NCI-H2171 treated with DMSO at 0.1 percent for 48 hours (cell line): Measurements from ENCODE around the gene PDCD6IP.
"Not testable (repeated sequence)": the region's sequence is repeated elsewhere in the genome, so short reads cannot be mapped to it uniquely, and the experiment has no call there.

Experiments used
- DNase-seq: peaks from one replicate; lab custom pipeline; 2025; lab: John Stamatoyannopoulos, UW

The PDCD6IP gene

DNA sequence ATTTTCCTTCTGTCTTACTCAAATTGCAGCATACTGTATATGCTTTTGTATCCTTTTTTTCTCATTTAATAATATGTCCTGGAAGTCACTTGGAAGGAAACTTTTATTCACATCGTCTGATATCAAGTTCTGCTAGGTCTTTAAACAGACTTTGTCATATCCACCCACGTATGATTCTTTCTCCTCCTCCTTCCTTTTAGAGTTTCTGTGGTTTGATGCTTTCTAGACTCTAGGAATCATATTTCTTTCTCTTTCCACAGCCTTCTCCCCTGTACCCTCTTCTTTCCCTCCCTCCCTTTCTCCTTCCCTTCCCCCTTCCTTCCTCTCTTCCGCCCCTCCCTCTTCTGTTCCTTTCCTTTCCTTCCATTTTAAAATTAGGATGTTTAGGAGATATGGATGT is 52.2 kb downstream of the PDCD6IP start:
- not testable (repeated sequence) for DNase-seq

DNA sequence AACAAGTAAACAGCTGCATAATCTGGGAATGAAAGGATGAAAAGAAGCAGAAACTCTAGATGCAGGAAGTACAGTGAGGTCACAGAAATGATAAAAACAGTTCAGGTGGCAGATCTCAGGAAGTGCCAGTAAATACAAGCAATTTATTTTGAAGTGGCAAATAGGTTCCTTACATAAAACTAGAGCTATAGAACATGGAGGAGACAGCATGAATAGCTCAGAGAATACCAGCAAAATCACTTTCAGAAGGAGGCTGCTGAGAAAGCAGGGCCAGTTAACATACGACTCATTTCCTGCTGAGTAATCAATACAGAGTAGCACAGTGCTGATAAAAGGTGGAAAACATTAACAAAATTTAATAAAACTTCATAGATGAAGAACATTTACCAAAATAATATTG is 57.0 kb downstream of the PDCD6IP start:
- DNase-seq = not testable (repeated sequence)

DNA sequence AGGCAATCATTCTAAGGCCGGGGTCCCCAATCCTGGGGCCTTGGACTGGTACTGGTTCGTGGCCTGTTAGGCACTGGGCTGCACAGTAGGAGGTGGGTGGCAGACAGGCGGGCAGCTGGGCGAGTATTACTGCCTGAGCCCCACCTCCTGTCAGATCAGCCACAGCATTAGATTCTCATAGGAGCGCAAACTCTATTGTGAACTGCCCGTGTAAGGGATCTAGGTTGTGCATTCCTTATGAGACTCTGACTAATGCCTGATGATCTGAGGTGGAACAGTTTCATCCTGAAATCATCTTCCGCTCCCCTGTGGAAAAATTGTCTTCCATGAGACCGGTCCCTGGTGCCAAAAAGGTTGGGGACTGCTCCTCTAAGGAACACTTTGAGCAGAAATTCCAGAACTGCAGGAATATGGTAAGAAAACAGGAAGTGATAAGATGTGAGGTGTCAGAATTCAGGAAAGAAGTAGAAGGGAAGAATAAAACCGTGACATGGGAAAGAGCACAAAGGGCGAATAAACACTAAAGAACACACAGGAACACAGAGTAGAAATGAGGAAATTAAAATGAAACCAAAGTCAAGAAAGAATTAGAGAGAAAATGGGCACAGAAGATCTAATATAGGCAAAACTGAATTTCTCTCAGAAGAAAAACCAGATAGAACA is 57.6 kb downstream of the PDCD6IP start:
- DNase-seq = no peak

DNA sequence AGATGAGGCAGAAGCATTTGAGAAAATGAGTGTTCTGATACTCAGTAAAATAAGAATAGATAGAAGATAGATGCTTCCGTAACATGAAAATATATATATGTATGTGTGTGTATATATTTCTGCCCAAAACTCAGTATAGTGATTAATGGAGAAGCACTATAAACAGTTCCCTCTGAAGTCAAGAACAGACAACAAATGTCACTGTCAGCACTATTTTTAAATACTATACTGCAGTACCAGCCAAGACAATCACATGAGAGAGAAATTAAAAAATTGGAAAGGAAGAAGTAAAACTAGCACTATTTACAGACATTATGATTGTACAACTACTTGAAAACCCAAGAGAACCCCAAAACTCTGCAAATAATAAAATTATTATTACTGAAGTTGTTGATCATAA is 59.3 kb downstream of the PDCD6IP start:
- DNase-seq = not testable (repeated sequence)

DNA sequence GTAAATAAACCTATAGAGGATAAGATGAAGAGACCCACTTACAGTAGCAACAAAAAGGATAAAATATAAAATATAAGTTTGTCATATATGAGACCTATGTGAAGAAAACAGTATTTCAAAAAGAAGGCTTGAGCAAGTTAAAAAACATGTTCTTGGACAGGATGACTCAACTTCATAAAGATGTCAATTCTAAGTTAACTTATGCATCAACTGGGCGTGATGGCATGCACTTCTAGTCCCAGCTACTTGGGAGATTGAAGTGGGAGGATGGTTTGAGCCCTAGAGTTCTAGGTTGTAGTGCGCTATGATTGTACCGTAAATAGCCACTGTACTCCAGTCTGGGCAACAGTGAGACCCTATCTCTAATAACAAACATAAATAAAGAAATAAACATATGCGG is 59.7 kb downstream of the PDCD6IP start:
- no peak for DNase-seq

DNA sequence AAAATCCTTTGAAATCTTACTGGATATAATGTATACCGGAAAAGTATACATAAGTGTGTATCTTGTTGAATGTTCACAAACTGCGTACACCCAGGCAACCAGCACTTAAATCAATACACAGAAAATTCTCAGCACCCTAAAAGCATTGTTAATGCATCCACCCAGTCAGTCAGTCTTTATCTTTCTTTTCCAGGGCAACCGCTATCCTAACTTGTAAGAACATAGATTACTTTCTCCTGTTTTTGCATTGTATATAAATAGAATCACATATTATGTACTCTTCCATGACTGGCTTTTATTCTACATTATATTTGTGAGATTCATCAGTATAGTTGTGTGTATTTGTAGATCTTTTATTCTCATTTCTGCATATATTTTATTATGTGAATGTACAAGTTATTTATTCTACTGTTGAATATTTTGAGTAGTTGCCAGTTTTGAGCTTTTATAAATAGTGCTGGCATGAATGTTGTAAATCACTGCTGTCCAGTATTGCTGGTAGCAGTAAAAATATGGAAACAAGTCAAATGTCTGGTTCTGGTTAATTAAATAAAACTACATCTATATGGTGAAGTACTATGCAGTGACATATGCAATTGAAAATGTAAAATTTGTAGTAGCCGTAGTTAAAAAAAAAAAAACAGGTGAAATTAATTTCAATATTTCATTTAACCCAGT is 62.1 kb downstream of the PDCD6IP start:
- DNase-seq = no peak

DNA sequence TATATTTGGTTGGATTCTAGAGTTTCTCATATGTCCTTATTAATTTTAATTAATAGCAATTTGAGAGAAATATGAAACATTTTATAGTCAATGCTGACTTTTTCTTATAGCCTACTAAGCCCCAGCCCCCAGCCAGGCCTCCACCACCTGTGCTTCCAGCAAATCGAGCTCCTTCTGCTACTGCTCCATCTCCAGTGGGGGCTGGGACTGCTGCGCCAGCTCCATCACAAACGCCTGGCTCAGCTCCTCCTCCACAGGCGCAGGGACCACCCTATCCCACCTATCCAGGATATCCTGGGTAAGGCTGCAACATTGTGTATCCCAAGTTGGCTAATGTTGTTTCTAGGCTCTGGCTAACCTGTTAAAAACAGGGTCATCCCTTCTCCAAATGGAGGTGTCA is 66.7 kb downstream of the PDCD6IP start:
- no peak for DNase-seq

DNA sequence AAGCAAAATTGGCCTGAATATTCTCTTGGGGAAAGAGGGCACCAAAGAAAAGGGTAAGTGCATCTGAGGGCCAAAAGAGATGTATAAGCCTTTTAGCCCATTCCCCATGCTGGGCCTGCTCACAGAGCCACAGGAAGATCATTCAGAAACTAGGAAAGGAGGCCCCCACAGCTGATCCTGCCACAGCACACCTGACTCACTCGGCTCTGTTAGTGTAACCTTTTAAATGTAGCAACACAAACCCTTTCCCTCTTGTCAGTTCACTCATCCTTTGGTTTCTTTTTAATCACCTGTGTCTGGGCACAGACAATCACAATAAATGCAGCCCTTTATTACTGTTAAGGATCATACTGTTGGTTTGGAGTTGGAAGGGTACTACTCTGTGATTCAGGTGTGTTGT is 69.9 kb downstream of the PDCD6IP start:
- no peak for DNase-seq

DNA sequence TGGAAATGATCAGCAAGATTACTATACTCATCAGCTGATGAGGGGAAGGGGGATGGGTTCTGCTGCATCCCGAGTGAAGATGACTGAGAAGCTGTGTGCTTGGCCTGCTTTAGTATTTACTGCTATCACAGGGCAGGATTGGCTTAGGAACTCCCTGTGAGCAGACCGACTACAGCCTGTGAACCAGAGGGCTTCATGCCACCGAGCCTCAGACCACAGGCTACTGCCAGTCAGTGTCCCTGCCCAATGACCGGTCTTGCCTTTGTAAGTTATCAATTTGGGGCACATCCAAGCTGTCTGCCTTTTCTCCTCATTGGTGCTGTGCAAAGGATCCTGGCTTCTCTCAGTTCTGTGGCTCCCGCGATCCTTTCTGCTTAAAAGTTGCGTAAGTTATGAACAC is 71.5 kb downstream of the PDCD6IP start:
- no peak for DNase-seq

DNA sequence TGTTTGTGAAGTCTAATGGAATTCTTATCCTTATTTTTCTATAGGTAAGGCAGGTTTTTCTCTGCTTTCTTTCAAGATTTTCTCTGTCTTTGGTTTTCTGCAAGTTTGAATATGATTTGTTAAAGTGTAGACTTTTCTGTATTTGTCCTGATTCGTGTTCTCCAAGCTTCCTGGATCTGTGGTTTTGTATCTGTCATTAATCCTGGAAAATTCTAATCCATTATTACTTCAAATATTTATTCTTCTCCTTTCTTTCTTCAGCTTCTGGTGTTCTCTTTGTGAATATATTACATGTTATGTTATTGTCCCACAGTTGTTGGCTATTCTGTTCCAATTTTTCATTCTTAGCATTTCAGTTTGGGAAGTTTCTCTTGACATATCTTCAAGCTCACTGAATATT is 76.4 kb downstream of the PDCD6IP start:
- DNase-seq = no peak

DNA sequence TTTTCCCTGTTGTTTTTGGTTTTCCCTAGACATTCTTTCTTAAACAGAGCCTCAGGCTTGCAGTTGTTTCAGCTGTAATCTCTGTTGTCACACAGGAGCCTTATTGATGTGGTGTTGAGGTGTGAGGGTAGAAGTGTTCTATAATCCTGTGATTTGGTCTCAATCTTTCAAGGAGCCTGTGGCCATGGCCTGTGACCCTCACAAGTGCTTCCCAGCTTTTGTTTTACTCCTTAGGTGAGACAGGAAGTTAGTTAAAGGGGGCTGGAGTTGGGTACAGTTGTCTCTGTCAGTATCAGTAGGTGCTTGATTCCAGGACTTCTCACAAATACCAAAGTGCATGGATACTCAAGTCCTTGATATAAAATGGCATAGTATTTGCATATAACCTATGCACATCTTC is 77.2 kb downstream of the PDCD6IP start:
- DNase-seq = no peak

DNA sequence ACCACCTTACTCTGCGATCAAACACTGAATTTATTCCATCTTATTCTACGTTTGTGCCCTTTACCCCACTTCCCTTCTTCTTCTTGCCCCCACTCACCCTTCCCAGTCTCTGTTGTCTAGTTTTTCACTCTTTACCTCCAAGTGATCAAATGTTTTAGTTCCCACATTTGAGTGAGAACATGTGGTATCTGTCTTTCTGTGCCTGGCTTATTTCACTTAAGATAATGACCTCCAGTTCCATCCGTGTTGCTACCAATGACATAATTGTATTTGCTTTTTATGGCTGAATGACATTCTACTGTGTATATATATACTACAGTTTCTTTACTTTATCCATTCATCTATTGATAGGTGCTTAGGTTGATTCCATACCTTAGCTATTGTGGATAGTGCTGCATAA is 78.8 kb downstream of the PDCD6IP start:
- DNase-seq = no peak

DNA sequence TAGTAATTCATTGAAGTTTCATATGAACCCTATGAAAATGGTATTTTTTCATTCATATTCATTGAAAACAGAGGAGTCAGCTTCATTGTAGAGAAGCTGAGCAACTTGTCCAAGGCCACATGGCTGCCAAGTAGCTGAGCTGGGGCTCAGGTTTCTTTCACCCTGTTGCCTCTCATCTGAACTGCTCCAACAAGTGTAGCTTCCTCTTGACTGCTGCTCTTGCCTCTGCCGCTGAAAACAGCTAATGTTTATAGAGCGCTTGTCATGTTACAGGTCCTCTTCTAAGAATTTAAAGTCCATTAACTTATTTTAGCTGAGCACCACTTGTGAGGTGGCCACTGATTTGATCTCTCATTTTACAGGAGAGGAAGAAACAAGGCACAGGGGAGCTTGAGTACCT is 81.1 kb downstream of the PDCD6IP start:
- DNase-seq = no peak

DNA sequence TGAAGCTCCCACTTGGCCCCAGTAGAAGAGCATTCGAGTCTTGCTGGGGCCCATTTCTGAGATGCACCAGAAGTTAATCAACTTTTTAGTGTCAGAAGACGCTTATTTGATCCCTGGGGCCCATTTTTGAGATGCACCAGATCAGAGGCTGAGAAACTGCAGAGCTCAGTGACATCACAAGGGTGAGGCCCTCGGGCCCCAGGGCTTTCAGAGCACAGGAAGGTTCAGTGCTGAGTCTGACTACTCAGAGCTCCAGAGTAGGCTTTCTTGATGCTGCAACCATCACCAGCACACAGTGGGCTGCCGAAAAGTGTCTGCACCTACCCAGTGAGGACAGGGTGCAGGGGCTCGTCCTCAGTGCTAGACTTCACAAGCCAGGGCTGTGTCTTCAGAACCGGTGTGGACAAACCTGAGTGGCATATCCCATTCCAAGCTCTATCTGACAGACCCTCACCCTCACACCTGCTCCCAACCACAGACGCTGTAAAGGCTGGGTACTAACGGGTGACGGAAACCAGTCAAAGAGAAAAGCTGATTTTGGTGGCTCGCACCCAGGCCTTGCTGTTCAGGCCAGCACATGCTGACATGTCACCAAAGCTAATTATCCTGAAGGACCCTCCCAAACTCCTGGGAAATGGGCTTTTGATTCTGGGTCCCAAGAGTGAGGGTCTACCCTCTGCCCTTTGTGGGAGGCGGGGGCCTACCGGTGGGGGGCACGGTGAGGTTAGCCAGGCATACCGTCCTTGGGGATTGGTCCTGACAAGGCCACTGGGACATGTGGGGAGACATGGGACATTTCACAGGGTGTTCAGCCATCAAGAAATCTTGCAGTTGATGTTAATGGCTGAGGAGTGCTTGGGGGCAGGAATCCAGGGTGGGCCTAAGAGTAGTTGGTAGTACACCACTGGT is 83.0 kb downstream of the PDCD6IP start:
- DNase-seq = no peak

DNA sequence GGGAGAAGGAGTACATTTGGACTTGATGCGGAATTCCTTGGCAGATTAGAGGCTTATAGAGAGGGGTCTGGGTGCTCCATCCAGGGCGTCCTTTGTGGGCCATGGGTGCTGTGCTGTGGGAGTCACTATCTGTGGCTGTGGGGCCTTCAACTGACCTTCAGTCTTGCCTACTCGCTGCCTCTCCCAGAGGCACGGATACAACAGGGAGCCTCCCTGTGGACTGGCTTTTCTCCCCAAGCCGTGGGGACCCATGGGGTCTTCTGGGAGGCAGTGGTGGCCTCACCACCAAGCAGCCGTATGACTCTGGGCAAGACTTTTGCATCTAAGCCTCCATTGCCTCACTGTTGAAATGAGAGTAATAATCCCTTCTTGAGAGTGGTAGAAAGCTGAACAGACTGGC is 83.9 kb downstream of the PDCD6IP start:
- DNase-seq = no peak

DNA sequence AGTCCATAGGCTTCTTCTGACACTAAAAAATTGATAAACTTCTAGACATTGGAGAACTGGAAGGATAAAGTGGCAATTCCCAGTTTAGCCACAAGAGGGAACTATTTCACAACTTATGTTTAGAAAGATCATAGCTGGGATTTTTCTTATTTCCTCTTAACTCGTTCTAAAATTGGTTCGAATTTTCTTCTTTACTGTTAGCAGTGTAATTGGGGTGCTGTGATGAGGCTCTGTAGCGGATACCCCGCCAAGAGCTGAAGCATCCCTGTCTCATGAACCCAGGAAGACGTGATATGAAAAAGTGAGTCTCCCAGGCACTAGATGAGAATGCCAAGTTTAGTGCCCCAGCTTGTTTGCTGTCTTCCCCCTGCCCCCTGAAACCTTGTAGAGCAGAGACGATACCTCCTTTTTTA is 85.1 kb downstream of the PDCD6IP start:
- DNase-seq = peak; percentile 6

DNA sequence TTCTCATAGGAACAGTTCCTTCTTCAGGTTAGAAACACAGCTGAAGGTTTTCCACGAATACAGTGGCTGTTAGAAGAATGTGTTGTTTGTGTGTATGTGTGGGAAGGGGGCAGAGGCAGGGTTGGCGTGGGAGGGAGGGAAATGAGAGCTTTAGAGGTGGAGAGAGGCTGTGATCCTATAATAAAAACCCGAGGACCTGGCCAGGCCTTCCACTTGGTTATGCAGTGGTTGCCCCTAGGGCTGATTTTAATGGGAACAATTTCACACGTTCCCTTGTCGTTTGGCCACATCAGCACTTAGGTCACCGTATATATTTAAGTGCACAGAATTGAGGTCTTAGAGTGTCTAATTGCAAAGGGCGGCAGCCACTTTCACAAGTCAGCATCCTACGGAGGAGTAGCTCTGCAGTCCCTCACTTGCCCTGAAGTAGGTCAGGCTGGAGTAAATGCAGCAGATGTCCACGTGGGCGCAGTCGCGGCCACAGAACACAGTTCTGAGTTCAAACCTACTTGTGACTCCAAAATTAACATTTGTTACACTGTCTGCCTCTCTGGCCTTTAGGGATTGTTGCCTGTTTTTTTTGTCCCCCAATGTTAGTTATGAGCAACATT is 85.6 kb downstream of the PDCD6IP start:
- DNase-seq = no peak

DNA sequence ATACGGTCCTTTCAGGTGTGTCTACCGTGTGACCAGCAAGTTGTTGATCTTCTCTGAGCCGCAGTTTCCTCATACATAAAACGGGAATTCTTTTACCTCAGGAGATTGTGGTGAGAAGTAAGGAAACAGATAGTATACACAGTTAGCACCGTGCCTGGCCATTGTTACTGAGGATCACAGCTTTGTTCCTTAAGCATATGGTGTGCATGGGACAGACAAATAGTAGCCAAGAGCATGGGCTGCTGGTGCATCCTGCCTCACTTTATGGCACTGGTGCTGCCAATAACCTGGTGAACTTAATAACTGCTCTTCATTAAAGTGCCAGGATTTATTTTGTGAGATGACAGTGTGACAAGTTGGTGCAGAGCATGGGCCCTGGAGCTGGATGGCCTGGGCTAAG is 86.3 kb downstream of the PDCD6IP start:
- DNase-seq = no peak

DNA sequence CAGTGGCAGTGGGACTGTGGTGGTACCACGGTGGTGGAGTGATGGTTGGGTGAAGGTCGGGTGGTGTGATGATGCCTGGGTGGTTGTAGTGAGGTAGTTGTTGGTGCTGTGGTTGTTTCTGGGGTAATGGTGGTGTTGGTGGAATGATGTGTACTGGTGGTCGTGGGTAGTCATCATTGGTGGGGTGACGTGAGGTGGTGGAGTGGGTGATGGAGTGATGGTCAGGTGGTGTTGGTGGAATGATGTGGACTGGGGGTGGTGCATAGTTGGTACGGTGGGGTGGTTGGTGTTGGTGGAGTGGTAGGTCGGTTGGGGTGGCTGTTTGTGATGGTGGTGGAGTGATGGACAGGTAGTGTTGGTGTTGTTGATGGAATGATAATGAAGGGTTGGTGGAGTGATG is 87.1 kb downstream of the PDCD6IP start:
- no peak for DNase-seq

DNA sequence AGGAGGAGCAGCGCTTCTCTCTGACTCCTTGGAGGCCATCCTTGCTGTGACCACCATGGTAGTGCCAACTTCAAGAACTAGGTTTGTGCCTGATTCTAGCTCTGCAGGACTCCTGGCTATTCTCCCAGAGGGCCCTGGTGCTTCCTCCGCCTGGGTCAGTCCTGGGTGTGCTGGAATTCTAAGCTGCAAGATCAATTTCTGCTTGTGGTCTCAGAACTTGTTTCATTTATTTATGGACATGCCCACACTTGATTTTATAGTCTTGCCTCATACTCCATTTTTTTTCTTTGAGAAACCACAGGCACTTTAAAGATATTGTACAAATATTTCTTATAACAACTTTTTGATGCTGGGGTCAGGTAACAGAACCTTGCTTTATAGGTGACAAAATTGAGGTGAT is 87.6 kb downstream of the PDCD6IP start:
- DNase-seq = no peak

DNA sequence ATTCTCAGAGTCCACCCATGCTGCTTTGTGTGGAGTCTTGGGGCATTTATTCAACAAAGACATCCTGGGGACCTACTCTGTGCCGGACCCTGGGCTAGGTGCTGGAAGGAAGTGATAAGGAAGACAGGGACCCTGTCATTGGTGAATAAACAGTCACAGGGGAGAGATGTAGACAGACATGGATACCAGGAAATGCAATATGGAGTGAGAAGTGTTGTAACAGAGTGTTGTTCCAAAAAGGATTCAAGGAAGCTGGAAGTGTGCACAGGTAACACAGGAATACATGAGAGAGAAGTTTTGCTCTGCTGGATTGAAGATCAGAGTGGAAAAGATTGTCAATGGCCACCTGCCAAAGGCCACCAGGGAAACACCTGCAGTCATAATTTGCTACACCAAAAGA is 89.0 kb downstream of the PDCD6IP start:
- DNase-seq = no peak

DNA sequence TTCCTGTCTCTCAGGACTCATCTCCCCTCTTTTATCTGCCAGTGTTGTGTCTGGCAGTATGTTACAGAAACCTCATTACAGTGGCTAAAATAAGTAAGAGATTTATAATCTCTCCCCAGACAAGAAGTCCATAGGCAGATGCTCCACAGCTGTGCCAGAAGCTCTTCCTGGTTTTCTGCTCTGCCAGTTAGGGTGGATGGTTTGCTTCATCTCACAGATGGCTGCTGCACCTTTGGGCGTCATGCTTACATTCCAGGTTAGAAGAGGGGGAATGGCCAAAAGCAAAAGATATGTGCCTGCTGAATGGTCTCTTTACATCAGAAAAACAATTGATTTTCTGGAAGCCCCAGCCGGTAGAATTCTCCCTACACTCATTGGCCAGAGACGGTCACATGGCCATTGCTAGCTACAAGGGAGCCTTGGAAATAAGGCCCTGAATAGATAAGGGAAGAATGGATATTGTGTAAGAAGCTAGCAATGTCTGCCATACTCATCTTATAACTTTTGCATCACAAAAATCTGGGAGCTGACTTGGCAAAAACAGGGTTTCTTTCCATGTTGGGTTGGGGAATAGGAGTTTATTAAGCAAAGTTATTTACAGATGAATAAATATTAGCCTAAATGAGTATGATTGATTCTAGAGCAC is 91.1 kb downstream of the PDCD6IP start:
- DNase-seq = no peak
